ENCODE results near the gene ACTR3C.

GRCh38 chr7:150357270-150357669 lies 33.9 kb upstream of the ACTR3C start:
- TF ChIP-seq CTCF (IDR thresholded peaks at IDR 0.05): no peak
- TF ChIP-seq POLR2A (IDR thresholded peaks at IDR 0.05): no peak
